ENCODE measurements around the gene JARID2.

GRCh38 chr6:15477746-15478145 lies 231.9 kb downstream of the JARID2 start:
- TF ChIP-seq CTCF (conservative IDR thresholded peaks at IDR 0.05 in 1 of 2, IDR thresholded peaks at IDR 0.05 in 1 of 2; ENCODE audit: extremely low read depth in 1 of 2, insufficient read depth in 1 of 2, low read depth in 1 of 2, low read length in 2 of 2): no peak
- TF ChIP-seq EZH2 (IDR thresholded peaks at IDR 0.05; ENCODE audit: borderline replicate concordance, low read length): no peak

All from mammary epithelial cell (primary cell).